ENCODE results near the gene PSMF1.

PSMF1 gene, protein sequence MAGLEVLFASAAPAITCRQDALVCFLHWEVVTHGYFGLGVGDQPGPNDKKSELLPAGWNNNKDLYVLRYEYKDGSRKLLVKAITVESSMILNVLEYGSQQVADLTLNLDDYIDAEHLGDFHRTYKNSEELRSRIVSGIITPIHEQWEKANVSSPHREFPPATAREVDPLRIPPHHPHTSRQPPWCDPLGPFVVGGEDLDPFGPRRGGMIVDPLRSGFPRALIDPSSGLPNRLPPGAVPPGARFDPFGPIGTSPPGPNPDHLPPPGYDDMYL

DNA sequence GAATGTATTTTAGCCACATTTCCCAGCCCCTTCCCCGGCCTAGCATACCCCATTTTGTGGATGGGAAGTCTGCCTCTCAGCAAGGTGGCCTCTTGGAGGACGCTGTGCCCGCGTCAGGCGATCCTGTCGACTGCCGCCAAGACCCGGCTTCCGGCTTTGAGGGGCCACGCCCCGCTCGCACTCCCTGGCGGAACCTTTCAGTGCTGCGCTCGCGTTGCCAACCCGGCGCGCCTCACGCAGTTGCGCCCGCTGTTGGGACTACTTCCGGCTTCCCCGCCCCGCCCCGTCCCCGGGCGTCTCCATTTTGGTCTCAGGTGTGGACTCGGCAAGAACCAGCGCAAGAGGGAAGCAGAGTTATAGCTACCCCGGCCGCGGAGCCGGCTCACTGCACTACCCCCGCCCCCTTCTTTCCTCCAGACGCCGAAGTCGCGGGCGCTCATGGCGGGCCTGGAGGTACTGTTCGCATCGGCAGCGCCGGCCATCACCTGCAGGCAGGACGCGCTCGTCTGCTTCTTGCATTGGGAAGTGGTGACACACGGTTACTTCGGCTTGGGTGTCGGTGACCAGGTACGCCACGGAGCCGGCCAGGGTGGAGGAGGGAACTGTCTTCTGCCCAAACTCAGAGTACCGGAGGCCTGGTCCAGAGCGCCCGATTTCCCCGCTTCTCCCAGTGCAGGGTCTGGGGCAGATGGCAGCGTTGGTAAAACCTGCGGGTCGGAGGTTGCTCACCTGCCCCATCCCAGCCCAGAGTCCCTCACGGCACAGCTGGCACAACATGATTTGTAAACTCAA, at the start of gene PSMF1:
TSS of gene PSMF1 (plus strand) at position 267 of the 792 bp plus-strand sequence. CDS start at position 439, 172 bp downstream.
- peak; percentile 94 for DNase-seq

DNA sequence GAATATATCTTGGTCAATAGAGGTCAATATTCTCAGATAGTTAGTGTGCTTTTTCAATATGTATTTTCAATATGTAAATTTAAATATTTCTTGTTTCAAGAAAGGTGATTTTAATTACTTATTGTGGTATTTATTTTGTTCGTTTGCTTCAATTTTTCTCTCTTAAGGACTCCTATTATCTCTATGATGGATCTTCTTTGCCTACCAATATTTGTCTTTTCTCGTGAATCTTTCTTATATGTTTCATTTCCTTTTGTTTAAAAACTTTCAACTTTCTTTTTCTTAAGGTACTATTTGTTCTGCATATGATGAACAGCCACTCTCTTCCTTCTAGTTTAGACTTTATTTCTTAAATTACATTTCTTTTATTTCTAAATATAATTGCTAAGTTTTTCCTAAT, 46.1 kb upstream of the PSMF1 start:
- DNase-seq, result no peak

DNA sequence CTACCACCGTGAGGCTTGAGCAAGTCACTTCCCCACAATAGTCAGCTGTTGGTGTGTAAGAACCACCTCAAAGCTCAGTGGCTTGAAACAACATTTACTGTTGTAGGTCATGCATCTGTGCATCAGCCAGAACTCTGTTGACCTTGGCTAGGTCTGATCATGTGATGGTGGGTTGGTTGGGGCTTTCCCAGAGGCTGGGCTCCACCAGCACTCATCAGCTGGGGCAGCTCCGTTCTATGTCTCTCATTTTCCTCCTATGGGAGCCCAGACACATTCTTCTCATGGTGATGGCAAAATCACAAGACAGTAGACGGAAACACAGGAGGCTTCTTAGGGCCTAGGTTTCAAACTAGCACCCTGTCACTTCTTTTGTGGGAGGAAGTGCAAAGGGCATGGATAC, 42.8 kb upstream of the PSMF1 start:
- no peak for DNase-seq

DNA sequence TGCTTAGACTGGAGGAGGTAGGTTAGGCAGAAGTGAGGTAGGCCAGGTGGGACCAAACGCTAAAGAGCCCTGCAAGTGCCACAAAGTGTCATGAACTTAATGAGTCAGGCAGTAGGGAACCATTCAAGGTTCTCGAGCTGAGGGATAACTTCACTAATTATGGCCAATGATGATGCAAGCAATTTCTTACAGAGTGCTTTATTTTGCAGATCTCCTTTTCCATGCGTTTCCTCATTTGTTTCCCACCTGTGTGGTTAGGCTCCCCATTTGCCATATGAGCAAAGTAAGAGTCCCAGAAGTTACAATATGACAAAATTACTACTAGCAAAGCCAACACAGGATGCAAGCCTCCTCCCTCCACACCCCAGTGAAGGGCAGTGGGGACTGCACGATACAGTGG, 36.5 kb upstream of the PSMF1 start:
- DNase-seq, result no peak

DNA sequence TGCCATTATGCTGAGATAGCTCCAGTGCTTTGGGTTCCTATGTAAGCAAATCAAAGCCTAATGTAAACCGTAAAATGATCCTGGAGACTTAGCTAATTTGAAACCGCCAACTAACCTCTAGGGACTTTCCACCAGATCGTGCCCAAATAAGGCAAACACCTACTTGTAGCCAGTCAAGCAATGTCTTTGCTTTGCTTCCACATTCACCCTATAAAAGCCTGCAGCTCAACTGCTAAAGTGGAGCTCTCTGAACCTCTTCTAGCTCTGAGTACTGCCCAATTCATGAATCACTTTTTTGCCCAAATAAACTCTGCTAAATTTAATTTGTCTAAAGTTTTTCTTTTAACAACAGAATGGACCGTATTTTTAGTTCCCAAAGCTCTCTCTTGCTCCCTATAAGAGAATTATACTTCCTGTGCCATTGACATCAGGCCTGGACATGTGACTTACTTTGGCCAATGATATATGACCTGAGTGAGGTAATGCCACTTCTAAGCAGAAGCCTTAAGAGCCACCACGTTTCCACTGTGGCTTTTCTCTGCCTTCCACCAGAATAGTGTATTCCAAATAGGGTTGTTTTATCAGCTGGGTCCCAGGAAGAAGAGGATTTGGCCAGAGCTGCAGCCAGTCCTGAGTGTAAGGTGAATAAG, 34.8 kb upstream of the PSMF1 start:
- DNase-seq, result no peak

DNA sequence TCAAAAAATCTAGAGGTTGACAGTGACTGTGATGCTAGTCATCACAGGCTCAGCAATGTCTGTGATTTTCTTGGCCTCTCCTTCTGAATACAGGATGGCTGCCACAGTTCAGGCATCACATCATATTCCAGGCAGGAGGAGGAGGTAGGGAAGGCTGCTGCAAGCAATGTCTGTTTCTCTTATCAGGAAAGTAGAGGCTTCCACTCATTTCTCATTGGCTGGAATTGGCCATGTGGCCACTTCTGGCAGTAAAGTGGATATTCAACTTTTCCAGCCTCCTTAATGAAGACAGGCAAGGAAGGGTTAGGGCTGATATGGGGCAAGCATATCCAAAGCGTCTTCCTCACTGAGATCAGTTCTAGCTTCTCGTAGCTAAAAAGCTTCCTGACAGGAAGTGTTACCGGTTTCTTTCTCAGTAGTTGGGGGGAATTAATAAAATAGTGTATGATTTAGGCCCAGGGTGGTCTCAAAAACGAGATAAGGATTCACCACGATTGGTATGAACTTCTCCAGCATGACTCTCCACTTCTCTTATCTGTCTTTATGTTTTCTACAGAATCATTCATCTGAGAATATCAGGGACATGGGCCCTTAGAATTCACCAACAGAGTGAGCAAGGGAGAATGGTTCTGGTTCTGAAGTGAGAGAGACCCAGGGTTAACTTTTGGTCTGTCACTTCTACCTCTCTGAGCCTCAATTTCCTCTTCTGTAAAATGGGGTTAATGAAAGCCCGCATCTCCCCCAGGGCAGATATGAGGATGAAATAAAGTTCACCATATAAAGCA, 32.7 kb upstream of the PSMF1 start:
- DNase-seq, result no peak

DNA sequence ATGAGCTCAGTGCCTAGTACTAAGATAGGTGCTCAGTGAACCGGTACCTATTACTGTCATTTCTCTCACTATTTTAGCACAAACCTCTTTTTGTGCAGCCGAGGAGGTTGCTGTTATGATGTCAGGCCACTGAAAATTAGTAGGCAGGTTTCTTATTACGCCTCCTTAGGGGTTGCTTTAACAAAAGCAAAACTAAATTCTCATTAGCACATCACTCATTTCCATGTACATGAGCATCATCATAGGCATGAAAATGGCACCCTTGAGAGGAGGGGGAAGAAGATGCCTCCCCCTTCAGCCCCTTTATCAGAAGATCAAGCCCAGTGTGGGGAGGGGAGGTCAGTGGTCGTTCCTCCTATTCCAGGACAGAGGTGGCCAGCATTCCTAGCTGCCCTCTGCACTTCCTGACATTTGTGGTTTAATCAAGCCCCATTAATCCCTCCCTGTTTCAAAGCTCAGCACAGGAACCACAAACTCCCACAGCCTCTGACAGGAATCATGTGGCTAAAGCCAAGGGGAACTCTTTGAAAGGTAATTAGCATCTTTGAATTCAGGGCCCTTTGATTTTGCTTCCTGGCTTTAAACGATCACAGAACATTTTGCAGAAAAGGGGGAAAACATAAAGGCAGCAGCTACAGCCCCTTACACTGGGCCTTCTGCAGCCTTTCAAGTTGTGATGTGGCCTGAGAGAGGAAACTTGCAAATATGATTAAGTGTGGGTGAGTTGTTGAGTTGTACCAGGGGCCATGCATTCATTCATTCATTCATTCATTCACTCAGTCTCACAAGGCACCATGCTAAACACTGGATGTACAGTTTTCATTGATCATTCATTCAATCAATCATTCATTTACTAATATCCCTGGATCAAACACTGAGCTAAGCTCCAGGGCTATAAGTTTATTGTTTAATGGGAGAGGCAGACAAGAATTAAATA, 31.9 kb upstream of the PSMF1 start:
- DNase-seq, result no peak

DNA sequence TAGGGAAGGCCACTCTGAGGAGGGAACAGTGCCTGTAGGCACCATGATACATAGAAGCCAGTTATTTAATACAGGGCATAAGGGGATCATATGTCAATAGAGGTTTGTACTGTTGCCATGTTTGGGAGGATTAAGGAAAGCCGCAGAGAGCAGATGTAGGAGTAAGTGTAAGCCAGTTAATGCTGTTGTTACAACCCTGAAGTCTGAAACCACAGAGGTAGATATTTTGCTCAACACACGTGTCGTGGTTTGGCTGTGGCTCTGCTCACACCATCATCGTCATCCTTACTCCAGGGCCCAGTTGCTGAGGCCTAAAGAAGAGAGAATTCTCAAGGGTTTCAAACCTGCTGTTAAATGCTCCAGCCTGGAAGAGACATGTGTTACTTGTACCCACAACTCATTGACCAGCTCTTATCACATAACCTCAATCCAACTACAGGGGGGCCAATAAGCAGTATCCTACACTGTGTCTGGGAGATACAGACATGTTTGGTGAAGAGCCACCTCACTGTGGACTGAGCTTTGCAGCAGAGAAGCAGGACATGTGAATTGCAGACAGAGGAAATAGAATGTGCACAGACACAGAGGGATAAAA, 31.0 kb upstream of the PSMF1 start:
- DNase-seq, result no peak

DNA sequence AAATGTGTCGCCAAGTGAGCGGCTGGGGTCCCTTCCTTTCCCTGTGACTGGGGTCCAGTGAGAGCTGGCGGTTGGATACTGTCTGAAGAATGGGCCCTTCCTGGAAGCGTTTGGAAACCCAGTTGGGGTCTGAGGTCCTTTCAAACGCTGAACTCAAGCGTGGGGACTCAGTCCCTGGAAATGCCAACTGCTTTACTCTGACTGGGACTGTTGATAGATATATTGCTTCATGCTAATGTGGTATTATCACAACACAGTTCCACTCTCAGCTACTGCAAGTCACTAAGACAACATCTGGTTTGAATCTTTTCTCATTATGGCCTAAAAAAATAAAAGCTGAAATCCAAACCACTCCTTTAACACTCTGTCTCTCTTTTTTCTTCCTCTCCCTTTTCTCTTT, 23.7 kb upstream of the PSMF1 start:
- no peak for DNase-seq

DNA sequence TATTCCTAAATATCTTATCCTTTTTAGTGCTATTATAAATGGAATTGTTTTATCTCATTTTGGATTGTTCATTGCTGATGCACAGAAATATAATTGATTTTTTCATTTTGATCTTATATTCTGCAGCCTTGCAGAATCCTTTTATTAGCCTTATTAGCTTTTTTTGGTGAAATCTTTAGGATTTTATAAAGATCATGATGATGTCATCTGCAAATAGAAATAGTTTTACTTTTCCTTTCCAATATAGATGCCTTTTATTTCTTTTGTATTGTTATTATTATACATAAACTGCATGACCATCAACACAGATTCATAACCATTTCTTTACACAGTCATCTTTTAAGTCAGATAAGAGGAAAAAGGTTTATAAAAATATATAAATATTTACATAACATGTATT, 16.9 kb upstream of the PSMF1 start:
- DNase-seq, result no peak

DNA sequence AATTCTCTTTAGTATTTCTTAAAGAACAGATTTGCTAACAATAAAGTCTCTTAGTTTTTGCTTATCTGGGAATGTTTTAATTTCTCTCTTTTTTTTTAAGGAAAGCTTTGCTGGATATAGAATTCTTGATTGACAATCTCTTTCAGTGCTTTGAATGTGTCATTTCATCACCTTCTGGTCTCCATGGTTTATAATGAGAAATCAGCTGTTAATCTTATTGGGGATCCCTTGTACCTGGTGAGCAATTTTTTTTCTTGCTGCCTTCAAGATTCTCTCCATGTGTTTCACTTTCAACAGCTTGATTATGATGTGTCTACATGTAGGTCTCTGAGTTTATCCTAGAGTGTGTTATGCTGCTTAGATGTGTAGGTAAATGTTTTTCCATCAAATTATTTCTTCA, 16.4 kb upstream of the PSMF1 start:
- no peak for DNase-seq

DNA sequence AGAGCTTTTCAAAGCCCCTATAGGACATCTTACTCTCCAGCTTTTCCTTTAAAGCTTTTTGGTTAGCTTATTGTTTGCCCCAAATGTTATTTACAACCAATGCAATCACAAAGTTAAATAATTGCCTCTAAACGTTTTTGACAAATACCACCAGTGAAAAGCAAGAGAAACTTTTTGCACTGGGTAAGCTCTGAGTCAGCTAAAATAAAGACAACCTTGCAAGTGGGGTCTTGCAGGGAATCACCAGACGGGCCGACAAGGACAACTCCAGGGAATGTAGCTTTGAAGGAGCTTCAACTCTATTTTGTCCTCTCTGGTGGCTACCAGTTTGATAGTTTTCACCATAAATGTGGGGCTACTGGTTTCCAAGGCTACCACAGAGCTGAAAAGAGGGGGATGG, 14.7 kb upstream of the PSMF1 start:
- no peak for DNase-seq

DNA sequence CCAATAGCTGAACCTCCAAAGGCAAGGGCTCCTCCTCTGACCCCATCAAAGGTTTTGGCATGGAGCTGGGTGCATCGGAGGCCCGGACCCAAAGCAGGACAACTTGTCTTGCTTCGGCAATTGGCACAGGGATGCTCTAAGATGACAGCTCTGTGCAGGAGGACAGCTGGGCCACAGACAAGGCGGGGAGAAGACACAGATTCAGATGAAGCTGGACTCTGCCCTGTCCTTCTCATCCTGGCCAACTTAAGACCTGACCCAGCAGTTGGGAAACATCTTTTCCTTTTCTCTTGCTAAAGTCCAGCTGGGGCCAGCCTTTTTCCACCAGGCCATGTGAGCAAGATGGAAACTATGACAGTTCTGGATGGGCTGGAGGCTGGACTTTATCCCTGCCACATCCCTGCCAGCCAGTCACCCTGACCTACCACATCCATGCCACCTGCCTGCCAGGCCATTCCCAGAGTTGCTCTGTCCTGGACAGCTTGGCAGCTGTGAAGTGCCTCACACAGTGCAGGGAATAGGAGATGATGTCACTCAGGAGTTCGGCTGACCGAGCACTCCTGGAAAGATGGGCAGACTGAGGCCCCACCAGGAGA, 12.7 kb upstream of the PSMF1 start:
- no peak for DNase-seq

DNA sequence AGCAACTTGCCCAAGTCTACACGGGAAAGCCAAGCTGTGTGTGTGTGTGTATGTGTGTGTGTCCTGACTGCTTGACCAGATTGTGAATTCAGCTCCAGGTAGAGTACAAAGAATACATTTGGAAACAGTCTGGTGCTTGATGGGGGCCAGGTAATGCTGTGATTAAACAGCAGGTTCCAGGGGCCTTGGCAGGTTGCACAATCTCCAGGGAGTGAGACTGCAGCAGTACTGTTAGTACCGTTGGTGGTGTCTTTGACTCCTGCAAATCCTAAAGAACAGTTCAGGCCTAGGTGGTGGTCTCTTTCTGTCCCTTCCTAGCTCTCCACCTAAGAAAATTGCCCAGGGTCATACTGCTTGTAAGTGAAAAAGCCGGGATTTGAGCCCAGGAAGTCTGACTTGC, 11.2 kb upstream of the PSMF1 start:
- no peak for DNase-seq

DNA sequence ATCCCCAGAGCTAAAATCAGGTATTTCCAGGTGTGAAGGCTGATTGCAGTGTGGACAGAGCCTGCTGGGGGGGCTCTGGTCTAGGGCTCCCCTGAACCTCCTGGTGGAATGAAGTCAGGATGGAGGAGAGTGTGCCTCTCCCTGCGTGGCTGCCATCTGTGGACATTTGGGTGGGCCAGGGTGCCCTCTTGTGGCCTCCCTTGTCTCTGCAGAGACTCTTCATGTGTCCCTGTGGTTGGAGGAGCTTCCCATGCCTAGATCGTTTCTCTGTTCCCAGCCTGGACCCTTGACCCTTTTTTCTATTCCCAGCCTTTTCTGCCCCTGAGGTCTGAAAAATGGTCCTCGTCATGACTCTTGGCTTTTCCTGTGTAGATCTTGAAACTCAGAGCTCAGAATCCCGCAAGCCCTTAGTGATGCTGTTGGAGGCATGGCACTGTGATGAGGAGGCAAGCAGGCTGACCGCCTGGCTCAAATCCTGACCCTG, 9.9 kb upstream of the PSMF1 start:
- DNase-seq, result peak; percentile 56

DNA sequence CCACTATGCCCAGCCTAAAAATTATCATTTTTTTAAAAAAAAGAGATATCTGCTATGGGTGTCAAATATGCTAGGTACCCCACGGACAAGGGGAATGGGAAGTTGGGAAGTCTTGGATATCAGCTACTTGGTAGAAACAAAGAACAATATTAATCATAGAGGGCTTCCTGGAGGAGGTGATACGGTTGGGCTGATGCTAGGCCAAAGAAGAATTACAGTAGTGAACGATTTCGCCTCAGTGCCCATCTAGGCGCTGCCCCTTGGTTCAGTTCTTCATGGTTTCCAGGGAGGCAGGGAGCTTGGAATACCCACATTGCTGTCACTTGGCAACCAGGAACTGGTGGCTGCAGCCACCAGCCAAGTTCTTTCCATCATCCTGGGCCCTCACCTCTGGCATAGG, 5.5 kb upstream of the PSMF1 start:
- no peak for DNase-seq

DNA sequence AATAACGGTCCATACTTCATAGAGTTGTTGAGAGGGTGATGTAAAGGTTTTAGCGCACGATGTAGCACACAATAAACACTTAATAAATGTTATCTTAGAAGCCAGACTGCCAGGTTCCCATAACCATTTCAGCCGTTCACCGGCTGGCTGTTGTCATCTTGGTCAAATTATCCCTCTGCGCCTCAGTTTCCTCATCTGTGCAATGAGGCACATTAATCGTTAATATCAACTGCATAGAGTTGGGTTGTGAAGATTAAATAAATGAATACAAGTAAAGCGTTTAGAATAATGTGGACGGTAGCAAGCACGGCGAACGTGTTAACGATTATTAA, 432 bp upstream of the PSMF1 start:
- no peak for DNase-seq

DNA sequence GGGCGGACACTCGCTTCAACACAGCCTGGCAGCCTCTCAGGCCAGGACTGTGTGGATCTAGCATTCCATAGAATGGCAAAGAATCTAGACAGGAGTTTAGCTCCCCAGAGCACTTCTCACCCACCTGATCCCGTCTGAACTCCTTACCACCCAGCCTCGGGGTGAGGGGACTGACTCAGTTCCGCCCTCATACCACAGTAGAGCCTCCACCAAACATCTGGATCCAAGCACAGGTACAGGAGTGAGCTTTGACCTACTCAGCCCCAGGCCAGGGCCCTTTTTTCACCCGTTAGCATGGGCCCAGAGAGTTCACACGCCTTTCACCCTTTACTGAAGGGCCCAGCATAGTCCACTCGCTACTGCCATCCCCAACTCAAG, 715 bp downstream of the PSMF1 start:
- no peak for DNase-seq

DNA sequence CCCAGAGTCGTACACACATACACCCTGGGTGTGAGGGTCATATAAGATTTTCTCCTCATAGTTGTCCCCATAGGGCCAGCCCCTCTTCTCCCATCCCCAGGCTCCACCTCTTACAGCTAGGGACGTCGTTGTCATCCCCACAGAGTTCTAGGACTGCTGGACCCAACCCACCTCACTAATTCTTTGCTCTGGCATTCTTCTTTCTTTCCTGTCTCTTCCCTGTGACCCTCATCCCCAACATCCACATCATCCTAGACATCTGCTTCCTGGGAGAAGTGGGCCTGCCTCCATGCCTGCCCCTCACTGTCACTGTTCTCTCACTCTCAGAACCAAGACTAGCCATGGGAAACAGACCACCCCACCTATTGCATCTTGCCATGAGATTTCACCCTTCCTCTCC, 1.1 kb downstream of the PSMF1 start:
- no peak for DNase-seq

DNA sequence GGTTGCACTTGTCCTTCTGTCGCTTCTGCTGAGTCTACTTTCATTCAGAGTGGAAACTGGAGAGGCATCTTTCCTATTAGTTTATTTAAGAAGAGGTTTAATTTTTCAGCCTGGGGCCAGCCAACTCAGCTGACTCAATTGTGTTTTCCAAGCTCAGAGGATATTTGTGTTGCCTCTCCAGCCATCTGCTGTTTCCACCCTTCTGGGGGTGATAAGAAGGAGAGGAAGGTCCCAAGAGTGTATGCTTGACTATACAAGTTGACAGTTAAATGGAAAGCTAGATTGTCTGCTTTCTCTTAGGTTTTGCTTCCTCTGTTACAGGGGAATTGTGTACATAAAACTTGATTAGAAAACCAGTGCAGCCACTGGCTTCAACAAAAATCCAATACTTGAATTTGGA, 3.0 kb downstream of the PSMF1 start:
- no peak for DNase-seq

All from activated naive CD4-positive, alpha-beta T cell treated with anti-CD3 and anti-CD28 coated beads, Interleukin-2, amount 50 U/mL, for 16 hours (primary cell).